ENCODE results near the gene ABCD3. TPM values are rescaled to one million over a fixed set of nuclear protein-coding genes. Genes with fewer than 3 reads are reported as not detected.

Gene ABCD3
- total and polyA plus RNA-seq, 2 donors (not counting 1 experiment from before 2014, with no cell fraction given): 26.4 to 34.0 TPM

DNA sequence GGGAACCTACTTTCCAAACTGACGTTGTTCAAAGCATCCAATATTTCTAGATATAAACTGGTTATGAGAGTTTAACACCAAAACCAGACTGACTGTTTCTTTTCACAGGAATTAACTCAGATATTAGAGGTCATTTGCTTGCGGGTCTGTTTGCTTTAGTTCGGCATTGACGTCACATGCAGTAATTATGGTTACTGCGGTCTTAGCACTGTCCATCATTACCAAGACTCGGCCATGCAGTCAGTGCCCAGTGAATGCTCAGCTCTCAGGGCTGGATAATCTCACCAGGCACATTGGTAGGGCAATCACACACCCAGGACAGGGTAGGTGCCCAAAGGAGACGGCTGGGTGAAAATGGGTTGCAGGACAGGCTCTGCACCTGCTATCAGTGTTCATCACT is 133.3 kb downstream of the ABCD3 start:
- Histone ChIP-seq H2AFZ (ENCODE audit: low read length) (no peak overlapping the region), H3K4me2 (ENCODE audit: extremely low read depth, insufficient read depth, low read length) (no peak overlapping the region), H3K36me3 (ENCODE audit: control insufficient read depth, insufficient read depth, low read length) (no peaks in the 10 kb centered on the region), H3K9me3 (ENCODE audit: control insufficient read depth, insufficient read depth, low read depth, low read length) (no peaks in the 10 kb centered on the region), H3K9ac (ENCODE audit: insufficient read depth, low read length) (no peak overlapping the region), H3K79me2 (ENCODE audit: control insufficient read depth, insufficient read depth, low read length) (no peaks in the 10 kb centered on the region), H4K20me1 (ENCODE audit: control insufficient read depth, extremely low read depth, insufficient read depth, low read length) (no peaks in the 10 kb centered on the region), H3K4me3 (replicated peaks in 1 of 4; ENCODE audit: control extremely low read depth in 1 of 4, insufficient read depth in 1 of 4, low read depth in 3 of 4, low read length in 4 of 4) (no peak overlapping the region), H3K27ac (ENCODE audit: insufficient read depth, low read length) (no peak overlapping the region), H3K27me3 (ENCODE audit: control insufficient read depth, insufficient read depth, low read length) (no peaks in the 10 kb centered on the region), H3K4me1 (ENCODE audit: control insufficient read depth, extremely low read depth, insufficient read depth, low read length) (no peaks in the 10 kb centered on the region)
- TF ChIP-seq, protein P1, sequence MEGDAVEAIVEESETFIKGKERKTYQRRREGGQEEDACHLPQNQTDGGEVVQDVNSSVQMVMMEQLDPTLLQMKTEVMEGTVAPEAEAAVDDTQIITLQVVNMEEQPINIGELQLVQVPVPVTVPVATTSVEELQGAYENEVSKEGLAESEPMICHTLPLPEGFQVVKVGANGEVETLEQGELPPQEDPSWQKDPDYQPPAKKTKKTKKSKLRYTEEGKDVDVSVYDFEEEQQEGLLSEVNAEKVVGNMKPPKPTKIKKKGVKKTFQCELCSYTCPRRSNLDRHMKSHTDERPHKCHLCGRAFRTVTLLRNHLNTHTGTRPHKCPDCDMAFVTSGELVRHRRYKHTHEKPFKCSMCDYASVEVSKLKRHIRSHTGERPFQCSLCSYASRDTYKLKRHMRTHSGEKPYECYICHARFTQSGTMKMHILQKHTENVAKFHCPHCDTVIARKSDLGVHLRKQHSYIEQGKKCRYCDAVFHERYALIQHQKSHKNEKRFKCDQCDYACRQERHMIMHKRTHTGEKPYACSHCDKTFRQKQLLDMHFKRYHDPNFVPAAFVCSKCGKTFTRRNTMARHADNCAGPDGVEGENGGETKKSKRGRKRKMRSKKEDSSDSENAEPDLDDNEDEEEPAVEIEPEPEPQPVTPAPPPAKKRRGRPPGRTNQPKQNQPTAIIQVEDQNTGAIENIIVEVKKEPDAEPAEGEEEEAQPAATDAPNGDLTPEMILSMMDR (conservative IDR thresholded peaks at IDR 0.05 in 1 of 2, IDR thresholded peaks at IDR 0.05 in 1 of 2; ENCODE audit: low read depth in 1 of 2, low read length in 2 of 2): no peak
- TF ChIP-seq EZH2 (IDR thresholded peaks at IDR 0.05; ENCODE audit: low read length, missing control alignments): no peak
- no peak for DNase-seq (ENCODE audit: low read depth in 2 of 2)

DNA sequence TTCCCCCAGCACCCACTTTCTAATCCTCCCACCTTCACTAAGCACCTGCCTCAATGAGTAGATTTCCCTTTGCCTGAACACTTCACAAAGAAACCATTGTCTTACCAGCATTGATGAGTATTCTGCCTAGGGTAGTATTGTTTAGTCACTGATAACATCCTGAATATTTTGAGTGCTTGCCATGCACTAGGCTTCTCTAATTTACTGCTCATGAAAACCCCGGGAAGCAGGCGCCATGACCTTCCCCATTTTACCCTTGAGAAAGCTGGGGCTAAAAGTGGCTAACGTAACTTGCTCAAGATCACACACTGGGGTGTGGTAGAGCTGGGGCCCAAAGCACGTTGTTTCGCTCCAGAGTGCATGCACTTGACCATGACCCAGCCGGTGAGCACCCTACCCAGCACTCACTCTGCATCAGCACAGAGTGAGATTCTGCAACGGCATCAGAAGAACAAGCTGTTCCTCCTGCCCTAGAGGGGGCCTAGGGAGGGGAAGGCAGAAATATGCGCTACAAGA is 133.9 kb downstream of the ABCD3 start:
- H3K27ac ChIP-seq (ENCODE audit: insufficient read depth, low read length): no peak overlapping the region
- H3K27me3 ChIP-seq (ENCODE audit: control insufficient read depth, insufficient read depth, low read length): no peaks in the 10 kb centered on the region
- H3K9ac ChIP-seq (ENCODE audit: insufficient read depth, low read length): no peak overlapping the region
- no peaks in the 10 kb centered on the region for H3K79me2 ChIP-seq (ENCODE audit: control insufficient read depth, insufficient read depth, low read length)
- no peak overlapping the region for H3K4me3 ChIP-seq (replicated peaks in 1 of 4; ENCODE audit: control extremely low read depth in 1 of 4, insufficient read depth in 1 of 4, low read depth in 3 of 4, low read length in 4 of 4)
- H3K9me3 ChIP-seq (ENCODE audit: control insufficient read depth, insufficient read depth, low read depth, low read length): no peaks in the 10 kb centered on the region
- DNase-seq (ENCODE audit: low read depth in 2 of 2): peak in 1 of 2 donors; percentile 38
- H3K4me2 ChIP-seq (ENCODE audit: extremely low read depth, insufficient read depth, low read length): no peak overlapping the region
- TF ChIP-seq, protein P1 (conservative IDR thresholded peaks at IDR 0.05 in 1 of 2, IDR thresholded peaks at IDR 0.05 in 1 of 2; ENCODE audit: low read depth in 1 of 2, low read length in 2 of 2): no peak
- TF ChIP-seq EZH2 (IDR thresholded peaks at IDR 0.05; ENCODE audit: low read length, missing control alignments): no peak
- no peaks in the 10 kb centered on the region for H3K36me3 ChIP-seq (ENCODE audit: control insufficient read depth, insufficient read depth, low read length)
- H3K4me1 ChIP-seq (ENCODE audit: control insufficient read depth, extremely low read depth, insufficient read depth, low read length): no peaks in the 10 kb centered on the region
- H4K20me1 ChIP-seq (ENCODE audit: control insufficient read depth, extremely low read depth, insufficient read depth, low read length): no peaks in the 10 kb centered on the region
- no peak overlapping the region for H2AFZ ChIP-seq (ENCODE audit: low read length)

GRCh38 chr1:94553323-94553730 is 135.1 kb downstream of the ABCD3 start:
- Histone ChIP-seq H3K27ac (ENCODE audit: insufficient read depth, low read length) (no peak overlapping the region), H3K4me3 (replicated peaks in 1 of 4; ENCODE audit: control extremely low read depth in 1 of 4, insufficient read depth in 1 of 4, low read depth in 3 of 4, low read length in 4 of 4) (no peak overlapping the region), H2AFZ (ENCODE audit: low read length) (peak overlapping the region; percentile 21), H4K20me1 (ENCODE audit: control insufficient read depth, extremely low read depth, insufficient read depth, low read length) (no peaks in the 10 kb centered on the region), H3K9me3 (ENCODE audit: control insufficient read depth, insufficient read depth, low read depth, low read length) (no peaks in the 10 kb centered on the region), H3K27me3 (ENCODE audit: control insufficient read depth, insufficient read depth, low read length) (no peaks in the 10 kb centered on the region), H3K9ac (ENCODE audit: insufficient read depth, low read length) (no peak overlapping the region), H3K4me1 (ENCODE audit: control insufficient read depth, extremely low read depth, insufficient read depth, low read length) (no peaks in the 10 kb centered on the region), H3K4me2 (ENCODE audit: extremely low read depth, insufficient read depth, low read length) (no peak overlapping the region), H3K36me3 (ENCODE audit: control insufficient read depth, insufficient read depth, low read length) (no peaks in the 10 kb centered on the region), H3K79me2 (ENCODE audit: control insufficient read depth, insufficient read depth, low read length) (no peaks in the 10 kb centered on the region)
- TF ChIP-seq, protein P1 (conservative IDR thresholded peaks at IDR 0.05 in 1 of 2, IDR thresholded peaks at IDR 0.05 in 1 of 2; ENCODE audit: low read depth in 1 of 2, low read length in 2 of 2): no peak
- no peak for TF ChIP-seq EZH2 (IDR thresholded peaks at IDR 0.05; ENCODE audit: low read length, missing control alignments)
- DNase-seq (ENCODE audit: low read depth in 2 of 2): peak in 1 of 2 donors; percentile 40

Measured in fibroblast of lung (primary cell).